GM12892 (cell line): Measurements from ENCODE around the gene CD38.
"Not testable (repeated sequence)": the region's sequence is repeated elsewhere in the genome, so short reads cannot be mapped to it uniquely, and the experiment has no call there.

Experiments
- POLR2A ChIP-seq: IDR thresholded peaks from 2 replicates; pipeline ENCODE4 v1.6.1; 2011; ENCODE audit warnings: low read depth, low read length, control low read depth
- POLR2AphosphoS5 ChIP-seq: IDR thresholded peaks from 2 replicates; pipeline ENCODE4 v1.6.1; 2011; ENCODE audit warnings: low read depth, low read length, control low read depth
- TAF1 ChIP-seq: IDR thresholded peaks from 2 replicates; pipeline ENCODE4 v1.6.1; 2011; ENCODE audit warnings: low read depth, mild to moderate bottlenecking, control low read depth, low read length, borderline replicate concordance

DNA sequence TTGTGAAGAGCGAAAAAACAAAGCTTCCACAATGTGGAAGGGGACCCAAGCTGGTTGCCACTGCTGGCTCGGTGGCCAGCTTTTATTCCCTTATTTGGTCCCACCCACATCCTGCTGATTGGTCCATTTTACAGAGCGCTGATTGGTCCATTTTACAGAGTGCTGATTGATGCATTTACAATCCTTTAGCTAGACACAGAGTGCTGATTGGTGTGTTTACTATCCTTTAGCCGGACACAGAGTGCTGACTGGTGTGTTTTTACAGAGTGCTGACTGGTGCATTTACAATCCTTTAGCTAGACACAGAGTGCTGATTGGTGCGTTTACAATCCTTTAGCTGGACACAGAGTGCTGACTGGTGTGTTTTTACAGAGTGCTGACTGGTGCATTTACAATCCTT, 45.1 kb upstream of the CD38 start:
- not testable (repeated sequence) for TF ChIP-seq TAF1, POLR2AphosphoS5, POLR2A
